ENCODE data around the gene ASCC2. TPM values are rescaled to one million over a fixed set of nuclear protein-coding genes. Genes with fewer than 3 reads are reported as not detected.
A peak's percentile ranks its signal among the peaks of the same experiment; 100 is the strongest.
"Not testable (repeated sequence)": the region's sequence is repeated elsewhere in the genome, so short reads cannot be mapped to it uniquely, and the experiment has no call there.

ASCC2 gene
- total RNA-seq, 1 donor from 2014 or later, result 33.8 TPM

DNA sequence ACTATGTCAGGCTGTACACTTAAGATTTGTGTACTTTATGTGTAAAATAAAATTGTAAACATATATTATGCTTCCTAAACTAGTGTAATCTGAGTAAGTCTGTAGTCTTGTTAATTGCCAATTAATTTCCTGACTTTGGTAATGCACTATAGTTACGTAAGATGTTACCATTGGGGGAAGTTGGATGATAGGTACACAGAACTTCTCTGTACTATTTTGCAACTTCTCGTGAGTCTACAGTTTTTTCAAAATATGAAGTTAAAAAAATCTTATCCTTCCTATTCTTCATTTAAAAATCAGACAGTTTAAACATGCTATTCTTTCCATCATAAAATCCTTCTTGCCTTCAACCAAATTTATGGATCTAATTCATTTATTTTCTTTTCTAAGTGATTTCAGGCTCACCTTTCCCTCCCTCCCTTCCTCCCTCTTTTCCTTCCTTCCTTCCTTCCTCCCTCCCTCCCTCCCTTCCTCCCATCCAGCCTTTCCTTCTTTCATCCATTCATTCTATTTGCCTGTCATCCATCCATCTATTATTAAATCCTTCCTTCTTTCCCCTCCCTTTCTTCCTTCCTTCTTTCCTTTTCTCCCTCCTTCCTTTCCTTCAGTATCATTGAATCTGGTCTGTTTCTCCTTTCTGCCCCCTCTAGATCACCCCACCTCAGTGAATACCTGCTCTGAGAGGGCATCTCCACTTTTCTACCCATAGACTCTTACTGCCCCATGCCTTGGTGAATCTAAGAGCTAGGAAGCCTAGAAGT lies 22.1 kb upstream of the ASCC2 start:
- intact Hi-C loops (cut with DNase I), result no loop called here
- ATAC-seq (no peak), DNase-seq (ENCODE audit: missing footprints) (no peak)

DNA sequence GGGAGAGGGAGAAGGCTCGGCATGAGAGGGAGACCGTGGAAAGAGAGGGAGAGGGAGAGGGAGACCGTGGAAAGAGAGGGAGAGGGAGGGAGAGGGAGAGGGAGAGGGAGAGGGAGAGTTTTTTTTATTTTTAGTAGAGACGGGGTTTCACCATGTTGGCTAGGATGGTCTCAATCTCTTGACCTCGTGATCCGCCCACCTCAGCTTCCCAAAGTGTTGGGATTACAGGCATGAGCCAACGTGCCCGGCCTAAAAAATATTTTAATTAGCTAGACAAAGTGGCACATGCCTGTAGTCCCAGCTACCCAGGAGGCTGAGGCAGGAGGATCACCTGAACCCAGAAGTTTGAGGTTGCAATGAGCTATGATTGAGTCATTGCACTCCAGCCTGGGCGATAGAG lies 21.0 kb upstream of the ASCC2 start:
- DNase-seq (ENCODE audit: missing footprints); ATAC-seq; intact Hi-C loops (cut with DNase I): not testable (repeated sequence)

DNA sequence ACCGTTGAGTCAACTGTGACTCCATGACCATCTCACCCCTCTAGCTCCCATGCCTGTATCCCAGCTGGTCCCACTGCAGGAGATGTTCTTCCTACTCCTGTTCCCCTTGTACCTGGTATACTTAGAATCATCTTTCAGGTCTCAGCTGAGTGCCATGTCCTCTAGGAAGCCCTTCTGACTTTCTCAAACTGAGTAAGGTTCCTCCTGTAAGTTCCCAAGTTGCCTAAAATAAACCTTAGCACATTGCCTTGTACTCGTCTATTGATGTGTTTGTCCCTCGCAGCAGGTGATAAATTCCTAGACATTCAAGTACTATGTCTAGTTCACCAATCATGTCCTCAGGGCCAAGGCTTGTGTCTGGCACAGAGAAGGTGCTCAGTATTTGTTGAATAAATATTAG lies 18.4 kb upstream of the ASCC2 start:
- no peak for ATAC-seq
- intact Hi-C loops (cut with DNase I), result no loop called here
- DNase-seq (ENCODE audit: missing footprints), result no peak

- intact Hi-C loops (cut with DNase I), result no loop called here
- peak; percentile 93 for ATAC-seq
- peak; percentile 85 for DNase-seq (ENCODE audit: missing footprints)
These were observed 17.6 kb upstream of the ASCC2 start for GRCh38 chr22:29855611-29856181.

DNA sequence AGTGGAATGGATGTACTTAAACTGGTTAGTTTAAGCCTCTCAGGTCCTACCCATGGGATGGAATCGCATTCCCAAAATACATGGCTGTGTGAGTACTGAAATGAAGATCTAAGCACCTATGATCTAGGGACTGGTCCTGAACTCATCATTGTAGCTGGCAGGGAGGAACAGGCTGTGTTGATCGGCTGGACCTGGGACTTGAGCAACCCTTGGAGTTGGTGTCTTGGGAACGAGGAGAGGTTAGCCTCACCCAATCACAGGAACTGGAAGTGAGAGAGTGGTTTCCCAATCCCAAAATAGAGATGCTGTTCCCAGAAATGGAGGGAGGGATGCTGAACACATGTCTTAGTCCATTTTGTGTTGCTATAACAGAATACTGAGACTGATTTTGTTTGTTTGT lies 16.4 kb upstream of the ASCC2 start:
- DNase-seq (ENCODE audit: missing footprints), result no peak
- no peak for ATAC-seq
- intact Hi-C loops (cut with DNase I), result no loop called here

GRCh38 chr22:29848111-29848510 lies 10.0 kb upstream of the ASCC2 start:
- DNase-seq (ENCODE audit: missing footprints) (no peak), ATAC-seq (peak; percentile 79)
- intact Hi-C loops (cut with DNase I), result no loop called here

- intact Hi-C loops (cut with DNase I), result no loop called here
- ATAC-seq (no peak), DNase-seq (ENCODE audit: missing footprints) (no peak)
These were observed 8.2 kb upstream of the ASCC2 start for GRCh38 chr22:29846290-29846689.

GRCh38 chr22:29842740-29843139 lies 4.7 kb upstream of the ASCC2 start:
- DNase-seq (ENCODE audit: missing footprints), result no peak
- ATAC-seq, result no peak
- intact Hi-C loops (cut with DNase I), result no loop called here

- intact Hi-C loops (cut with DNase I), result no loop called here
- ATAC-seq, result no peak
- no peak for DNase-seq (ENCODE audit: missing footprints)
These were observed 4.1 kb upstream of the ASCC2 start for GRCh38 chr22:29842172-29842571.

- ATAC-seq, result no peak
- intact Hi-C loops (cut with DNase I), result no loop called here
These were observed 2.4 kb upstream of the ASCC2 start for GRCh38 chr22:29840498-29840897.

DNA sequence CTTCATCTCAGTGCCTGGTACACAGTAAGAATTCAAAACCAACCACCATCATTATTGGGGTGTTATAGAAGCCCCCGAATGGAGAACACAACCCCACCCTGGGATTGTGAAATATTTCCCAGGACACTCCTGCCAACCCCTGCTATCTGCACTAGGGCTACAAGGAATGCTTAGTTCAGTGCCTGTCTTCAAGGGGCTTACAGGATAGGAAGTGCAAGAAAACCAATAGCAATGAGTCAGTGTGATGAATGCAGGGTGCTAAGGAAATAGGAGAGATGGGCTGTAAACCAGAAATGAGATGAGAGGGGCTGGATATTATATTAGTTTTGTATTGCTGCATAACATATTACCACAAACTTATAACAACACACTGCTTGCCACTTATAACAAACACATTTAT lies 965 bp upstream of the ASCC2 start:
- DNase-seq (ENCODE audit: missing footprints) (no peak), ATAC-seq (no peak)
- intact Hi-C loops (cut with DNase I), result loop anchor here (2.0 to 5.0 kb wide), 2 partner anchors 44 to 158 kb away; partner anchors contain the start of gene MTMR3

More at GRCh38 chr22:29840498-29840897, 2.4 kb upstream of the ASCC2 start:
- no peak for DNase-seq (ENCODE audit: missing footprints)

- intact Hi-C loops (cut with DNase I), result loop anchor here (2.0 to 5.0 kb wide), 2 partner anchors 44 to 159 kb away; partner anchors contain the start of gene MTMR3
- DNase-seq (ENCODE audit: missing footprints) (no peak), ATAC-seq (no peak)
These were observed 504 bp upstream of the ASCC2 start for GRCh38 chr22:29838599-29838956.

DNA sequence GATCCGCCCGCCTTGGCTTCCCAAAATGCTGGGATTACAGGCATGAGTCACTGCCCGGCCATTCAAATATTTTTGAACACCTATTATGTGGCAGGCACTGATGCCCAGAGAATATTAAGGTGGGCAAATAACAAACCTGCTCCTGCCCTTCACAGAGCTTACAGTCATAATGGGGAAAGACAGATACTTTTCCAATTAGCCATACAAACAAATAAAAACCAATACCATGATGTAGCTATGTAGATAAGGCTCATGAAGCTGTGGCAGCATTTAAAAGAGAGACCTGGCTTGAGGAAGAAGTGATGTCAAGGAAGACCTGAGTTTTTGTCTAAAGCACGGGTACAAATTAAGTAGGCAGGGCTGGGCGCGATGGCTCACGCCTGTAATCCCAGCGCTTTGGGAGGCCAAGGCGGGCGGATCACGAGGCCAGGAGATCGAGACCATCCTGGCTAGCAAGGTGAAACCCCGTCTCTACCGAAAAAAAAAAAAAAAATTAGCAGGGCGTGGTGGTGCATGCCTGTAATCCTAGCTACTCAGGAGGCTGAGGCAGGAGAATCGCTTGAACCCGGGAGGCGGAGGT lies 1.2 kb downstream of the ASCC2 start:
- intact Hi-C loops (cut with DNase I), result loop anchor here (5.0 kb wide), 1 partner anchor 160 kb away; no protein-coding TSS in a partner anchor
- DNase-seq (ENCODE audit: missing footprints); ATAC-seq: not testable (repeated sequence)

DNA sequence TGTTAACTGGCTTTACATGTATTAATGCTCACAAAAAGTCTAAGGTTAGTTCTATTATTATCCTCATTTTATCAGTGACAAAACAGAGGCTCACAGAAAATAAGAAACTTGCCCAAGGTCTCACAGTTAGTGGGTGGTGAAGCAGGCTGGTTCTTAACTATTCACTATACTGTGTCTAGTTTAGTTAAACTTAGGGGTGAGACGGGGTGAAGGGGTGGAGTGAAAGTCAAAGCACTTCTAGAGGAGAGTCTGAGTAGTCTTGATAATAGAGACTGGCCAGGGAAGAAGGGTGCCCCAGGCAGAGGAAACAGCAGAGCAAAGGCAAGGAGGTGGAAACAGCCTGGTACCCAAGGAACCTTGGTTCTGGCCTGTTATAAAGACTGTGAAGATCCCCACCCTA lies 4.0 kb downstream of the ASCC2 start:
- intact Hi-C loops (cut with DNase I), result loop anchor here (5.0 kb wide), 1 partner anchor 67 kb away; the partner anchor contains the start of genes UQCR10 and ZMAT5
- ATAC-seq, result no peak

DNA sequence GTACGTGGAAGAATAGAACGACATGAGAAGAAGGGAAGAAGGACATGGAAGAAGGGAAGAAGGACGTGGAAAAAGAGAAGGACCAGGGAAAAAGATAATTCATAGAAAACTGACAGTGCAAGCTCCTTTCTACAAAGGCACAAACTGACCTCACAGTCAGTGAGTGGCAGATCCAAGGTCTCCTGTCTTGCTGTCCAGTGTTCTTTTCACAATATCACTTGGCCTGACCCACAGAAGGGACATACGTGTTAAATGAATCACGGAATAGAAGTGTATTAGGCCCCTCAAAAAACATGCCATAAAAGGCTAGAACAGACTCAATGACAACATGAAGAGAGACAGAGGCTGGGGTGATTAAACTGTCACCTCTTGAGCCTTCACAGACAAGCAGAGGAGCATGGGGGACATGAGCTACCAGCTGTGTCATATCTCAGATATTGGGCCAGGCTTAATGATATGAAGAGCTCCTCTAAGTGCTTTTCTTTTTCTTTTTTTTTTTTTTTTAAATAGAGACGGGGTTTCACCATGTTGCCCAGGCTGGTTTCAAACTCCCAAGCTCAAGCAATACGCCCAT lies 4.6 kb downstream of the ASCC2 start:
- intact Hi-C loops (cut with DNase I), result loop anchor here (5.0 kb wide), 1 partner anchor 66 kb away; the partner anchor contains the start of genes UQCR10 and ZMAT5
- no peak for ATAC-seq

More for the DNA sequence above, 4.0 kb downstream of the ASCC2 start:
- no peak for DNase-seq (ENCODE audit: missing footprints)

DNA sequence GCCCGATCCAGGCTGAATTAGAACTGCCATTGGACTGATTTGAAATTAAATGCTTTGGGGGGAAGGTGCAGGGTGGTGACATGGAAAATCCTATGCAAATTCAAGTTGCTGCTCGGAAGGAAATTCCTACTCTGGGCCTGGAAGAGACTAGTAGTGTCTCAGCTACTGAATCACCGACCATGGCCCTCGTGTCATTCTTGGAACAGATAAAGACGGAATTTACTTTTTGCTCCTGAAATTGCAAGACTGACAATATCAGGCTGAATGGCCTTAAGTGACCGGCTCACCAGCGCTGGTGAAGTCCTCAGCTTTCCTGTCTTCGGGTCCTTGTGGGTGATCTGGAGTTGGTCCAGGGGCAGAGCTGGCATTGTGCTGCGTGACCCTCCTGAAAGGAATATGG lies 6.1 kb downstream of the ASCC2 start:
- intact Hi-C loops (cut with DNase I), result loop anchor here (5.0 kb wide), 1 partner anchor 65 kb away; the partner anchor contains the start of genes UQCR10 and ZMAT5
- ATAC-seq (no peak), DNase-seq (ENCODE audit: missing footprints) (no peak)

More for the DNA sequence above, 4.6 kb downstream of the ASCC2 start:
- no peak for DNase-seq (ENCODE audit: missing footprints)

DNA sequence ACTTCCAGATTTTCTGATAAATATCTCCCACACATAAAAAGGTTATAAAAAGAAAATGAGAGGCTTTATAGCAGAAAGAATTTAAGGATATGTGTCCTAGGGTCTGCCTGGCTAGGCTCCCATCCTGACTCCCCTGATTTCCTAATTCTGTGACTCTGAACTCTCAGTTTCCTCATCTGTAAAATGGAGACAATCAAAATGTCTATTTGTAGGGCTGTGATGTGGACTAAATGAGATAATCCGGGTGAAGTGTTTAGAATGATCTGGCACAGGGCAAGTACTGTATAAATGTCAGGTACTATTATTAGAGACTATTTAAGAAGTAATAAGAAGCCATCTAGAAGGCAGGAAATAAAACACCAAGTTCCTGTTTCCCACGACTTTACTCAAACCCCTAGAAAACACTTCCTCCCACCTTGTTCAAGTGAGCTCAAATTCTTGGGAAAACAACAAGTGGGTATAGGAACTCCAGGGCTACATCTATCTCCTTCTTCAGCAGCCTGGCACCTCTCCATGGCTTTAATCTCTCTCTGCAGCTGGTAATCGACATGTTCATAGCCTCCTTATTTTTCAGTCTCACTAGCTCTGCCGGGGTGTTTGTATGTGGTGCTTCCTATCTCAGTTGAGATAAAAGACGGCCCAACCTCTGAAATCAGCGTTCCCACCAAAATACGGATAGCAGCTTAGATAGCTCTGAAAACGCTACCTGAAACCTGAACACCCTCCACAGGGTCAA lies 6.7 kb downstream of the ASCC2 start:
- ATAC-seq (peak; percentile 30), DNase-seq (ENCODE audit: missing footprints) (no peak)
- intact Hi-C loops (cut with DNase I), result loop anchor here (5.0 kb wide), 1 partner anchor 64 kb away; the partner anchor contains the start of genes UQCR10 and ZMAT5

DNA sequence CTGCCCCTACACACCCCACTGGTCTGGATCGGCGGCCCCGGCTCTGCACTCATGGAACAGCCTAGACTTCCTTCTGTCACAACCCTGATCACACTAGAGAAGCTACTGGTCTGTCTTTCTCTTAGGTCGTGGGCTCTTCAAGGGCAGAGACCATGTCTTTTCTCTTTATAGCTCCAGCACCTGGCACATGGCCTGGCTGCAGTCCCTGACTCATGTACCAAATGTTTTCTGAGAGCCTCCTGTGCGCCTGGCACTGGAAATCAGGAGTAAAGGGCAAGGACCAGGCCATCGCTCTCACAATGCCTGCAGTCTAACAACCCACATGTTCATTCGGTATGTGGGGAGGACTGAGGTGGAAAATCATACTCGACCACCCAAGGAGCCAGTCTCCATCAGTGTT lies 7.5 kb downstream of the ASCC2 start:
- intact Hi-C loops (cut with DNase I), result loop anchor here (5.0 kb wide), 1 partner anchor 63 kb away; the partner anchor contains the start of genes UQCR10 and ZMAT5
- DNase-seq (ENCODE audit: missing footprints) (no peak), ATAC-seq (peak; percentile 82)
